HepG2 (cell line): ENCODE measurements around the gene CSTF1. TPM values are rescaled to one million over a fixed set of nuclear protein-coding genes. Genes with fewer than 3 reads are reported as not detected.

Experiments used
- FIP1L1 ChIP-seq: fragments of 200-400 bp; formaldehyde crosslinking; IDR thresholded peaks from 2 replicates; pipeline ENCODE4 v1.6.1; 2018; ENCODE audit warnings: low read depth, mild to moderate bottlenecking, low read length, moderate library complexity, borderline replicate concordance; ENCODE audit not compliant: insufficient read depth
- GPBP1L1 ChIP-seq: sonication (generic); formaldehyde crosslinking; IDR thresholded peaks from 2 replicates; pipeline ENCODE4 v1.5.0; 2020; ENCODE audit warnings: mild to moderate bottlenecking, missing genetic modification reagents
- MEIS2 ChIP-seq: sonication (generic); formaldehyde crosslinking; IDR thresholded peaks from 2 replicates; pipeline ENCODE4 v1.9.0; 2021; ENCODE audit warnings: mild to moderate bottlenecking, missing genetic modification reagents
- MYNN ChIP-seq: sonication (generic); formaldehyde crosslinking; IDR thresholded peaks from 2 replicates; pipeline ENCODE4 v1.4.0; 2020; ENCODE audit warnings: mild to moderate bottlenecking, low read depth, missing genetic modification reagents
- NR3C1 ChIP-seq: sonication (generic); formaldehyde crosslinking; IDR thresholded peaks from 2 replicates; pipeline ENCODE4 v1.4.0; 2020; ENCODE audit warnings: missing genetic modification reagents
- PAX8 ChIP-seq: sonication (generic); formaldehyde crosslinking; IDR thresholded peaks from 2 replicates; pipeline ENCODE4 v1.8.0; 2022; ENCODE audit warnings: mild to moderate bottlenecking, missing genetic modification reagents, borderline replicate concordance
- TBX3 ChIP-seq: fragments of 450-650 bp; IDR thresholded peaks from 2 replicates; pipeline ENCODE4 v1.6.1; 2017; ENCODE audit warnings: antibody characterized with exemption, mild to moderate bottlenecking, inconsistent platforms, borderline replicate concordance
- TRIM24 ChIP-seq: sonication (generic); formaldehyde crosslinking; IDR thresholded peaks from 2 replicates; pipeline ENCODE4 v1.8.0; 2022; ENCODE audit warnings: mild to moderate bottlenecking, missing genetic modification reagents
- ZBTB34 ChIP-seq: sonication (generic); formaldehyde crosslinking; IDR thresholded peaks from 2 replicates; pipeline ENCODE4 v1.8.0; 2022; ENCODE audit warnings: mild to moderate bottlenecking, missing genetic modification reagents
- ZBTB37 ChIP-seq: sonication (generic); formaldehyde crosslinking; IDR thresholded peaks from 2 replicates; pipeline ENCODE4 v1.4.0; 2020; ENCODE audit warnings: mild to moderate bottlenecking, missing genetic modification reagents
- ZFP36L2 ChIP-seq: sonication (generic); formaldehyde crosslinking; IDR thresholded peaks from 2 replicates; pipeline ENCODE4 v1.4.0; 2020; ENCODE audit warnings: missing genetic modification reagents
- ZFY ChIP-seq: sonication (generic); formaldehyde crosslinking; IDR thresholded peaks from 2 replicates; pipeline ENCODE4 v1.4.0; 2020; ENCODE audit warnings: missing genetic modification reagents
- ZNF576 ChIP-seq: sonication (generic); formaldehyde crosslinking; IDR thresholded peaks from 2 replicates; pipeline ENCODE4 v1.4.0; 2020; ENCODE audit warnings: mild to moderate bottlenecking, missing genetic modification reagents
- ZNF629 ChIP-seq: sonication (generic); formaldehyde crosslinking; conservative IDR thresholded peaks from 2 replicates; pipeline ENCODE4 v1.5.0; 2020; ENCODE audit warnings: missing genetic modification reagents
- ZNF713 ChIP-seq: sonication (generic); formaldehyde crosslinking; IDR thresholded peaks from 2 replicates; pipeline ENCODE4 v1.4.0; 2020; ENCODE audit warnings: mild to moderate bottlenecking, missing genetic modification reagents
- polyA plus RNA-seq, 8 experiments: library from polyadenylated mRNA; depleted of rRNA in 3 of 8; stranded (reverse) in 7 of 8; unstranded in 1 of 8; fragments of >200 nt; fragmentation: Illumina TruSeq in 4 of 8; extraction: Trizol in 4 of 8; gene quantifications; 2 replicates each; pipeline versions ENCODE4 v1.2.1 to v1.2.3, GENCODE V29; 2011 to 2016; ENCODE audit warnings: low read depth in 4 of 8, missing spikeins in 1 of 8, mixed read lengths in 1 of 8; ENCODE audit not compliant: insufficient read depth in 1 of 8
- total RNA-seq, 5 experiments: library from RNA; depleted of rRNA; stranded (reverse); fragments of >200 nt; fragmentation: Illumina TruSeq; extraction: Trizol; gene quantifications; 2 replicates each; pipeline ENCODE4 v1.2.3, GENCODE V29; 2016; ENCODE audit warnings: low read depth in 1 of 5
- TF ChIP-seq, protein P1 (sequence below): sonication (generic); formaldehyde crosslinking; IDR thresholded peaks from 2 replicates; pipeline ENCODE4 v1.4.0; 2020; ENCODE audit warnings: mild to moderate bottlenecking, missing genetic modification reagents
- TF ChIP-seq, protein P2 (sequence below): IDR thresholded peaks from 2 replicates; pipeline ENCODE4 v1.6.1; 2016
- TF ChIP-seq, protein P3 (sequence below): sonication (generic); formaldehyde crosslinking; IDR thresholded peaks from 2 replicates; pipeline ENCODE4 v1.5.1; 2020; ENCODE audit warnings: missing genetic modification reagents, mild to moderate bottlenecking, borderline replicate concordance

The CSTF1 gene
- total and polyA plus RNA-seq, 2 of the 13 experiments (the other 11 are each of a cell fraction or from before 2014, with no cell fraction given): 70.9 to 100 TPM

DNA sequence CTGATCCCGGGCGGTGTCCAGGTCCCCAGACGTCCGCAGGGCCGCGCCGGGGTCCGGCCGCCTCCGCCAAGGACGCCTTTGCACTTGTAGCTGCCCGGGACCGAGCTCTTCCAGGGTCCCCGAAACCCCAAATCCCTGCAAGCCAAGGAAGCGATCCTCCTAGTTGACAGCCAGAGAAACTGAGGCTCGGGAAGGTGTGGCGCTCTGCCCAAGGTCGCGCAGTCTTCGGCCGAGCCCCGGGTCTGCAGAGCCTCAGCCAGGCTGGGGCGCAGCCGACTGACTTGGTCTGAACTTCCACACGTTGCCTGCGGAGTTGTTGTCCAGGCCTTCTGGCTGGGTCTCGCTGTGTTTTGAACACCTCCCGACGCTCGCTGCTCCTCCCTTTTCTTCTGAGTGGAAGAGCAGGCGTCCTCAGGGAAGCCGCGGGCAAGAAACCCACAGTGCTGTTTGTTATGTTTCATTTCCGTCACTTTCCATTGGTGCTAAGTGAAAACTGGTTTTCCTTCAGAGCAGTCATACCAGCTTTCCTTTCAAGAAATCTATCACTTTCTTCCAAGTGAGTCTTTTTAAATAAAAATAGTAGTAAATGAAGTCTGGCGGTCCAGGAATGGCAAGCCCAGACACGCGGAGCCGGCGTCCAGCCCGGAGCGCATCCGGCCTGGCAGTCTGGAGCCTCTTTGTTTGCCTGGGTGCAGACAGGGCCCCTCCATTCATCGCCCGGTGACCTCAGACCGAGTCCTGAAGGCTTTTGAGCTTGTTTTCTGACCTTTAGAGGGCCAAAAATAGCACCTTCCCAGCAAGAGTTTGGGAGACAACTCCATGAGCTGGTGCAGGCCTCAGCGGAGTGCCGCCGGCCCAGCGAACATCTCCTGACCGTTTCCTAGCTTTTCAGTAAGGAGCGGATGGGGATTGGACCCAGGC is 33.0 kb upstream of the CSTF1 start (continued):
- peak; percentile 32; the same call in 1 of the 2 replicates for TF ChIP-seq PAX8
- TF ChIP-seq ZBTB37 (CRISPR knock-in tag): no peak
- no peak for TF ChIP-seq GPBP1L1 (CRISPR knock-in tag)
- 0 out of 2 replicates have a peak, but pooled peaks have one; percentile 73 for TF ChIP-seq ZBTB34 (CRISPR knock-in tag)
- peak; percentile 91 for TF ChIP-seq ZFY (CRISPR knock-in tag)
- TF ChIP-seq TBX3: no peak
- TF ChIP-seq MYNN: no peak
- TF ChIP-seq, protein P1, sequence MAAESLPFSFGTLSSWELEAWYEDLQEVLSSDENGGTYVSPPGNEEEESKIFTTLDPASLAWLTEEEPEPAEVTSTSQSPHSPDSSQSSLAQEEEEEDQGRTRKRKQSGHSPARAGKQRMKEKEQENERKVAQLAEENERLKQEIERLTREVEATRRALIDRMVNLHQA (CRISPR knock-in tag): no peak
- TF ChIP-seq, protein P2, sequence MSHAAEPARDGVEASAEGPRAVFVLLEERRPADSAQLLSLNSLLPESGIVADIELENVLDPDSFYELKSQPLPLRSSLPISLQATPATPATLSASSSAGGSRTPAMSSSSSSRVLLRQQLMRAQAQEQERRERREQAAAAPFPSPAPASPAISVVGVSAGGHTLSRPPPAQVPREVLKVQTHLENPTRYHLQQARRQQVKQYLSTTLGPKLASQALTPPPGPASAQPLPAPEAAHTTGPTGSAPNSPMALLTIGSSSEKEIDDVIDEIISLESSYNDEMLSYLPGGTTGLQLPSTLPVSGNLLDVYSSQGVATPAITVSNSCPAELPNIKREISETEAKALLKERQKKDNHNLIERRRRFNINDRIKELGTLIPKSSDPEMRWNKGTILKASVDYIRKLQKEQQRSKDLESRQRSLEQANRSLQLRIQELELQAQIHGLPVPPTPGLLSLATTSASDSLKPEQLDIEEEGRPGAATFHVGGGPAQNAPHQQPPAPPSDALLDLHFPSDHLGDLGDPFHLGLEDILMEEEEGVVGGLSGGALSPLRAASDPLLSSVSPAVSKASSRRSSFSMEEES (CRISPR knock-in tag): peak; percentile 44; the same call in 1 of the 2 replicates
- TF ChIP-seq ZNF629 (CRISPR knock-in tag): no peak
- no peak for TF ChIP-seq FIP1L1
- no peak for TF ChIP-seq ZFP36L2 (CRISPR knock-in tag)
- no peak for TF ChIP-seq NR3C1 (CRISPR knock-in tag)
- TF ChIP-seq MEIS2 (CRISPR knock-in tag): no peak
- 0 out of 2 replicates have a peak, but pooled peaks have one; percentile 22 for TF ChIP-seq ZNF576 (CRISPR knock-in tag)
- TF ChIP-seq, protein P3, sequence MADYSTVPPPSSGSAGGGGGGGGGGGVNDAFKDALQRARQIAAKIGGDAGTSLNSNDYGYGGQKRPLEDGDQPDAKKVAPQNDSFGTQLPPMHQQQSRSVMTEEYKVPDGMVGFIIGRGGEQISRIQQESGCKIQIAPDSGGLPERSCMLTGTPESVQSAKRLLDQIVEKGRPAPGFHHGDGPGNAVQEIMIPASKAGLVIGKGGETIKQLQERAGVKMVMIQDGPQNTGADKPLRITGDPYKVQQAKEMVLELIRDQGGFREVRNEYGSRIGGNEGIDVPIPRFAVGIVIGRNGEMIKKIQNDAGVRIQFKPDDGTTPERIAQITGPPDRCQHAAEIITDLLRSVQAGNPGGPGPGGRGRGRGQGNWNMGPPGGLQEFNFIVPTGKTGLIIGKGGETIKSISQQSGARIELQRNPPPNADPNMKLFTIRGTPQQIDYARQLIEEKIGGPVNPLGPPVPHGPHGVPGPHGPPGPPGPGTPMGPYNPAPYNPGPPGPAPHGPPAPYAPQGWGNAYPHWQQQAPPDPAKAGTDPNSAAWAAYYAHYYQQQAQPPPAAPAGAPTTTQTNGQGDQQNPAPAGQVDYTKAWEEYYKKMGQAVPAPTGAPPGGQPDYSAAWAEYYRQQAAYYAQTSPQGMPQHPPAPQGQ: no peak
- no peak for TF ChIP-seq TRIM24
- TF ChIP-seq ZNF713 (CRISPR knock-in tag): no peak
